ENCODE measurements around the gene LRRN3. TPM values are rescaled to one million over a fixed set of nuclear protein-coding genes. Genes with fewer than 3 reads are reported as not detected.

LRRN3 gene
- total and polyA plus RNA-seq, 7 donors = 0.41 to 3.3 (median 0.76) TPM; not detected in 2

DNA sequence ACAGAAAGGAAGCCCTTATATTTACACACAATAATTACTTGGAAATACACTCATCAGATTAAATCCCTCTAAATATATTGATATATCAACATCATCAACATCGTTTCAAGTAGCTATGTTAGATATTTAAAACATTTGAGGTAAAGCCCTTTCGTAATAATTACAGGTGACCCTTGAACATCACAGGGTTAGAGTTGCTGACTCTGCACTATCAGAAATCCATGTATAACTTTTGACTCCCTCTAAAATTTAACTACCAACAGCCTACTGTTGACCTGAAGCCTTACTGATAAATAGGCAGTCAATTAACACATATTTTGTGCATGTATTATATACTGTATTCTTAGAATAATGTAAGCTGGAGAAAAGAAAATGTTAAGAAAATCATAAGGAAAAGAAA, 34.6 kb upstream of the LRRN3 start:
- intact Hi-C loops (cut with DNase I) = no loop called here
- Histone ChIP-seq H3K36me3 (no peaks in the 10 kb centered on the region), H3K27ac (no peak overlapping the region), H3K9me3 (no peaks in the 10 kb centered on the region), H3K4me1 (no peaks in the 10 kb centered on the region), H3K4me3 (no peak overlapping the region), H3K27me3 (no peaks in the 10 kb centered on the region)
- no peak for DNase-seq
- no peak for TF ChIP-seq EP300 (IDR thresholded peaks at IDR 0.05)
- TF ChIP-seq POLR2AphosphoS5 (IDR thresholded peaks at IDR 0.05) = no peak
- TF ChIP-seq, protein P1, sequence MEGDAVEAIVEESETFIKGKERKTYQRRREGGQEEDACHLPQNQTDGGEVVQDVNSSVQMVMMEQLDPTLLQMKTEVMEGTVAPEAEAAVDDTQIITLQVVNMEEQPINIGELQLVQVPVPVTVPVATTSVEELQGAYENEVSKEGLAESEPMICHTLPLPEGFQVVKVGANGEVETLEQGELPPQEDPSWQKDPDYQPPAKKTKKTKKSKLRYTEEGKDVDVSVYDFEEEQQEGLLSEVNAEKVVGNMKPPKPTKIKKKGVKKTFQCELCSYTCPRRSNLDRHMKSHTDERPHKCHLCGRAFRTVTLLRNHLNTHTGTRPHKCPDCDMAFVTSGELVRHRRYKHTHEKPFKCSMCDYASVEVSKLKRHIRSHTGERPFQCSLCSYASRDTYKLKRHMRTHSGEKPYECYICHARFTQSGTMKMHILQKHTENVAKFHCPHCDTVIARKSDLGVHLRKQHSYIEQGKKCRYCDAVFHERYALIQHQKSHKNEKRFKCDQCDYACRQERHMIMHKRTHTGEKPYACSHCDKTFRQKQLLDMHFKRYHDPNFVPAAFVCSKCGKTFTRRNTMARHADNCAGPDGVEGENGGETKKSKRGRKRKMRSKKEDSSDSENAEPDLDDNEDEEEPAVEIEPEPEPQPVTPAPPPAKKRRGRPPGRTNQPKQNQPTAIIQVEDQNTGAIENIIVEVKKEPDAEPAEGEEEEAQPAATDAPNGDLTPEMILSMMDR (IDR thresholded peaks at IDR 0.05) = no peak
- no peak for TF ChIP-seq POLR2A (IDR thresholded peaks at IDR 0.05)
- 92 to 94% methylated on average over 2 of the region's 2 CpGs for WGBS, 2 donors

DNA sequence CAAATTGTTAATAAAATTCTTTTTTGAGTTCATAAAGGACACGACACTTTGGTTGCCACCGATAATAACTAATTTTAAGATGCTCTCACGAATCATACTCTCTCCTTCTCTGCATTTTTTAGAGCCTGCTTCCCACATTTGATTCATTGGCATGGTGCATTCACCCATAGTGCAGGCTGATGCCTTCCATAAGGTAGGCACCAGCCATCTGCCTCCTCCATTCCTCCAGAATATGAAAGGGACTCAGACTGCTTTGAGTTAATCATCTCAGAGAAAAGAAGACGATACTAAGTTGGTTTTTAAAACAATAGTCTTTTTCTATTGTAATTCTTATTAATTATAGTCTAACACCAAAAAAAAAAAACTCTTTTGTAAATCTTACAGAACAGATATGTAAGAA, 33.9 kb upstream of the LRRN3 start:
- H3K27ac ChIP-seq = no peak overlapping the region
- TF ChIP-seq, protein P1 (IDR thresholded peaks at IDR 0.05) = no peak
- TF ChIP-seq POLR2AphosphoS5 (IDR thresholded peaks at IDR 0.05) (no peak), EP300 (IDR thresholded peaks at IDR 0.05) (no peak), POLR2A (IDR thresholded peaks at IDR 0.05) (no peak)
- no peaks in the 10 kb centered on the region for H3K36me3 ChIP-seq
- no peak for DNase-seq
- H3K9me3 ChIP-seq = no peaks in the 10 kb centered on the region
- no peaks in the 10 kb centered on the region for H3K4me1 ChIP-seq
- 95 to 97% methylated on average over 4 of the region's 4 CpGs for WGBS, 2 donors
- H3K4me3 ChIP-seq = no peak overlapping the region
- no peaks in the 10 kb centered on the region for H3K27me3 ChIP-seq
- intact Hi-C loops (cut with DNase I) = no loop called here

DNA sequence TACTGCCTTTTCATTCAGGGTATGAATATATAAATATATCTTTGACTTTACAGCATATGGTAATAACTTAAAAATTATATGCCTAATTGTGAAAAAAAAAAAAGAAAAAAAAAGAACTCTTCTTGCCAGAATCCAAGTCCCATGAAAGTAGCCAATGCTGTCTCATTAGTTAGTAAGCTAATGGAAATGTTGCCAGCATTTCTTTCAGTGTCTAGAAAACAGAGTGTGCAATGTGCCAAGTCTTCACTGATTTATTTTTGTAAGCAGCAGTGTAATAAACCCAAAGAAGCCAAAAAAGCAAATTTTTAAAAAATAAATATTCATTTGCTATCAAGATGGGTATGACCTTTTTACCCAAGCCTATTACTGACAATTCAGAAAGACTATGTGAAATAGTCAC, 31.1 kb upstream of the LRRN3 start:
- intact Hi-C loops (cut with DNase I) = no loop called here
- no peak overlapping the region for H3K4me3 ChIP-seq
- TF ChIP-seq POLR2A (IDR thresholded peaks at IDR 0.05) (no peak), POLR2AphosphoS5 (IDR thresholded peaks at IDR 0.05) (no peak), EP300 (IDR thresholded peaks at IDR 0.05) (no peak)
- TF ChIP-seq, protein P1 (IDR thresholded peaks at IDR 0.05) = no peak

DNA sequence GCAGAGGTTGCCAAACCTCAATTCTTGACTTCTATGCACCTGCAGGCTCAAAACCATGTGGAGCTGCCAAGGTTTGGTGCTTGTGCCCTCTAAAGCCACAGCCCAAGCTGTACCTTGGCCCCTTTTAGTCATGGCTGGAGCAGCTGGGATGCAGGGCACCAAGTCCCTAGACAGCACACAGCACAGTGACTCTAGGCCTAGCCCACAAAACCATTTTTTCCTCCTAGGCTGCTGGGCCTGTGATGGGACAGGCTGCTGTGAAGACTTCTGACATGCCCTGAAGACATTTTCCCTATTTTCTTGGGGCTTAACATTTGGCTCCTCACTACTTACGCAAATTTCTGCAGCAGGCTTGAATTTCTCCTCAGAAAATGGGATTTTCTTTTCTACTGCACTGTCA, 27.8 kb upstream of the LRRN3 start:
- no peak for DNase-seq
- WGBS, 2 donors = 92% methylated on average over 1 of the region's 1 CpG
- H3K4me3 ChIP-seq = no peak overlapping the region
- TF ChIP-seq POLR2A (IDR thresholded peaks at IDR 0.05) (no peak), POLR2AphosphoS5 (IDR thresholded peaks at IDR 0.05) (no peak), EP300 (IDR thresholded peaks at IDR 0.05) (no peak)
- TF ChIP-seq, protein P1 (IDR thresholded peaks at IDR 0.05) = no peak
- intact Hi-C loops (cut with DNase I) = no loop called here
- no peaks in the 10 kb centered on the region for H3K36me3 ChIP-seq
- peaks cover 0 to 7% (median 0%) of the 10 kb centered on the region in 4 donors for H3K9me3 ChIP-seq
- no peak overlapping the region for H3K27ac ChIP-seq
- H3K27me3 ChIP-seq = no peaks in the 10 kb centered on the region
- H3K4me1 ChIP-seq = no peaks in the 10 kb centered on the region

More for the DNA sequence above, 31.1 kb upstream of the LRRN3 start:
- no peak for DNase-seq
- Histone ChIP-seq H3K27ac (no peak overlapping the region), H3K27me3 (no peaks in the 10 kb centered on the region), H3K9me3 (peaks cover 0 to 7% (median 0%) of the 10 kb centered on the region in 4 donors), H3K4me1 (no peaks in the 10 kb centered on the region), H3K36me3 (no peaks in the 10 kb centered on the region)

DNA sequence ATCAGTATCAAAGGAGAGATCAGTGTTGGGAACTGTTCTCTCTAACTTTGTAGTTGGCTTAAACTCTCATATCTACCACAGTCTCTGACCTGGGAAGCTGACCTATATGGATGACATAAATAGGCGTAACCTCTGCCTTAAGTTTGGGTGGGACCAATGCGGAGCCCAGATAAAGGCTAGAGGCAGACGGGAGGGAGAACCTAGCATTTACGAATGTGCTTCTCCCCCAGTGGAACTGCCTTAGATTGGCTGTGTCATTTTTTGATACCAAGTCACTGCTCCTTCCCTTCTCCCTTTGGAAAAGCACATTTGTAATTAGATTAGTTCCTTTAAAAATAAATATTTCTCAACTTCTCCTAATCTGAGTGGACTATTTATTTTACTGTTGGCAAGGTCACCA, 23.7 kb upstream of the LRRN3 start:
- no peaks in the 10 kb centered on the region for H3K27me3 ChIP-seq
- intact Hi-C loops (cut with DNase I) = no loop called here
- WGBS, 2 donors = 98% methylated on average over 4 of the region's 4 CpGs
- TF ChIP-seq POLR2A (IDR thresholded peaks at IDR 0.05) (no peak), POLR2AphosphoS5 (IDR thresholded peaks at IDR 0.05) (no peak), EP300 (IDR thresholded peaks at IDR 0.05) (no peak)
- TF ChIP-seq, protein P1 (IDR thresholded peaks at IDR 0.05) = no peak
- H3K36me3 ChIP-seq = no peaks in the 10 kb centered on the region
- peaks cover 0 to 7% (median 0%) of the 10 kb centered on the region in 4 donors for H3K9me3 ChIP-seq
- DNase-seq = no peak
- H3K27ac ChIP-seq = no peak overlapping the region
- H3K4me3 ChIP-seq = no peak overlapping the region
- no peaks in the 10 kb centered on the region for H3K4me1 ChIP-seq
